HG03442 (cell line): ENCODE results near the gene BSDC1.
"Not testable (repeated sequence)": the region's sequence is repeated elsewhere in the genome, so short reads cannot be mapped to it uniquely, and the experiment has no call there.

ENCODE experiments used
- ATAC-seq: cut with Tn5 transposase; IDR thresholded peaks from one replicate; pipeline ENCODE4 v1.9.1; 2021; ENCODE audit warnings: mild to moderate bottlenecking, moderate library complexity; ENCODE audit not compliant: unreplicated experiment

Gene BSDC1

DNA sequence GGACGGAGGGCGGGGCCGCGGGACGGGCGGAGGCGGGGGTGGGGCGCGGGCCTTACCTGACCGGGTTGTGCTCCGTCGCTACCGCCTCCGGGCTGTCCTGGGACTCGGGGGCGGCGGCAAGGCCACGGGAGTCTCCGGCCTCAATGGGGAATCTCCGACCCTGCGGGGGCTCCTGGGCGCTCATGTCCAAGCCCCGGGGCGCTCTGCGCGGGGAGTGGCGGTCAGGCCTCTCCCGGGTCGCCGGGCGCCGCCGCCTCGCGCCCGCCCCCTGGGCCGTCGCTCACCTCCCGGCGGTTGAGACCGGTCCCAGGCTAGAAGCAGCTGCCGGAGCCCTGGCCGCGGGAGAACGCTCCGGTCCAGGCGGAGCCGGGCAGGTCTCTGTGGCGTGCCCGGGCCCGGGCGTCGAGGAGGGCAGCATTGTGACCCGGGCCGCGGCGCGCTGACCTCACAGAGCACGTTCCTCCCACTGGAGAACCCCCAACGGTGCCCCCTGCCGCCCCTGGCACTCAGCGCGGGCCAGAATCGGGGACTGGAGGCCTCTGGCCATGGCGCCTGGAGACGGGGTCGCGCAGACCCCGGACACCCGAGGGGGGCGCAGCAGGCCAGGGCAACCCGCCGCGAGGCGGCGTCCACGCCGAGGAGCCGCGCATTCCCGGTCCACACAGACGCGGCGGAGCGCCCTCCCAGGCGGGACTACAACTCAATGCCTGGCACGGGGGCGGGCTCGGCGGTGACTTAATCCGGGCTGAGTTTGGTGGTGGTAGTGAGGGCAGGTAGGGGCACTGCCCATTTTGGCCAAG, 32.4 kb downstream of the BSDC1 start:
- ATAC-seq = no peak

DNA sequence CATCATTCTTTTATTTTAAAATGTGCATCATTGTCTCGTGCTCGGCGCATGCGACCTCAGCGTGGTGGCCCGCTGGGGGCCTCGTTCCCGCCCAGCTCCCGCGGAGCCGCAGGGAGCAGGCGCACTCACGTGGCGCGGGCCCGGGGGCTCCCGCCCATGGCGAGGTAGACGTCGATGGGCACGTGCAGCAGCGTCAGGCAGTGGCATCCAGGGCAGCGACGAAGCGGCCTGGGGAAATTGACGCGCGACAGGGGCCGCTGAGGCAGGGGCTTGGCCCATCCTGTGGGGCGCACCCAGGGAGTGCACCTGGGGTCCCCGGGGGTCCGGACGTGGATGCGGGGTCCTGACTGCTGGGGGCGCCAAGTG, 33.0 kb downstream of the BSDC1 start:
- no peak for ATAC-seq

DNA sequence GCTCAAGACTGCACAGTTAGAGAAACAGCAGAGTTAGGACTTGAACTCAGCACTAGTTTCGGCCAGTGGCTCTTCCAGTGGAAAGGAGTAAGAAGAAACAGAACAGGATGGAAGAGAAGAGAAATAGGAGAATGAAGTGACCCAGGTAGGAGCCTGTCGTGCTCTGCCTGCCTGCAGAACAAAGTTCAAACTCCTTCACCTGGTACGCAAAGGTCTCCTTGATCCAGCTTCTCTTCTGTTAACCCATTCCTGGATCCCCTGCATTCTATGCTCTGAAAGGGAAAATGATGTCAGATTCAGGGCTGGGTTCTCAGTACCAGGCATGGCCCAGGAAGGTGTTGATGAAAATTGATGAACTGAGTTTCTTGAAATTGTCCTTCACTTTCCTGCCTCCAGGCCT, 35.8 kb downstream of the BSDC1 start:
- no peak for ATAC-seq

DNA sequence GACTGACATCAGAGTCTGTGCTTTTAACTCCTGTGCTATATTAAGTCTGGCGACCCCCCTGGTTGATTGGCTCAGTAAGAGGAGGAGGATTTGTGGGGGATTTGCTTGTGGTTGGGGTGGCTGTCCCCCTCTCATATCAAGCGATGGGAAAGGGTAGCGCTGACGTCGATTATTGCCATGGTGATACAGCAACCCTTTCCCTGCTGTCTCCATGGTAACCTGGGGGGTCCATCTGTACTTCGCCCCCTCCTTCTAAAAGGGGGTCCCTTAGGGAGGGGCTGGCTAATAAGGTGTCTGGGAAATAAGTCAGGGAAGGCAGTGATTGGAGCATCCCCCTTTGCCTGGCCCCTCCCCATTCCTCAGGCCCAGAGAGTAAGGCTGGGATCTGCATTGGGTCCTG, 36.6 kb downstream of the BSDC1 start:
- no peak for ATAC-seq

DNA sequence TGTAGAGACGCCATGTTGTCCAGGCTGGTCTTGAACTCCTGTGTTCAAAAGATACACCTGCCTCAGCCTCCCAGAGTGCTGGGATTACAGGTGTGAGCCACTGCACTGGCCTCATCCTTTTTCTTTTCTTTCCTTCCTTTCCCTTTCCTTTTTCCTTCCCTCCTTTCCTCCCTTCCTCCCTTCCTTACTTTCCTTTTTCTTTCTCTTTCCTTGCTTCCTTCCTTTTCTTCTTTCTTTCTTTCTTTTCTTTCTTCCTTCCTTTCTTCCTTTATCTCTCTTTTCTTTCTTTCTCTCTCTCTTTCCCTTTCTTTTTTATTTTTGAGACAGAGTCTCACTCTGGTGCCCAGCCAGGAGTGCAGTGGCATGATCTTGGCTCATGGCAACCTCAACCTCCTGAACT, 37.8 kb downstream of the BSDC1 start:
- no peak for ATAC-seq

DNA sequence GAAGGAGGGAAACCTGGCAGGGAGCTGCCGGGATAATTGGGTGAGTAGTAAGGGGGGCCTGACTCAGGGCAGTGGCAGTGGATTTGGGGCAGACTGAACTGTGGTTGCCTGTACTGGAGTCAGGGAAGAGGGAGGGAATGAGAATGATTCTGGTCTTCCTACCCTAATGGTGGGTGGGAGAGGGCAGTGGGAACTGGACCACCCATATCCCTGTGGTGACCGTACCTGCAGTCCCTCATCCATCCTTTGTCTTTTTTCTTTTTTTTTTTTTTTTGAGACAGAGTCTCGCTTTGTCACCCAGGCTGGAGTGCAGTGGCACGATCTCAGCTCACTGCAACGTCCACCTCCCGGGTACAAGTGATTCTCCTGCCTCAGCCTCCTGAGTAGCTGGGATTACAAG, 38.5 kb downstream of the BSDC1 start:
- ATAC-seq = not testable (repeated sequence)

DNA sequence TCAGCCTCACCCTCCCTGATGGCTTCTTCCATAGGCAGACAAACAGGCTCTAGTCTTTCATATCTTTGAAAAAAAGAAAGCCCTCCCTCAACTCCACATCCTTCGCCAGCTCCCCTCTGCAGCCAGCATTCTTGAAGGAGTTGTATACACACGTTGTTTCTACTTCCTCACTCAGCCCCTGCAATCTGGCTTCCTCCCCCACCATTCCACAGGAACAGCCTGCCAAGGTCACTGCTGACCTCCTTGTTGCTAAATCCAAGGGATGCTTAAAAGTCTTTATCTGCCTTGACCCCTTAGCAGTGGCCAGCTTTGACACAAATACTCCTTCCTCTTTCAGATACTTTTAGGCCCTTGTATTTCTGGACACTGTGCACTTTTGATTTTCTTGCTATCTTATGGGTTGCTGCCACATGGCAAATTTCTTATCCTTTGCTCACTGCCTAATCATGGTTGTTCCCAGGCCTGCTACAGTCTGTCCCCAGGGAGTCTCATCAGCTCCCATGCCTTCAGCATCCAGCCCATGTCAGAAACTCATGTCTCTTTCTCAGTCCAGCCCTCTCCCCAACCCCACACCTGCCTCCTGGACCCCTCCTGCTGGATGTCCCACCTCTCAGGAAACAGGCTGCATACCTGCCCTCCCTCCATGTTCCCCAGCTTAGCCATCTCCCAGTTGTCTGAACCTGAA, 40.2 kb downstream of the BSDC1 start:
- ATAC-seq = no peak

DNA sequence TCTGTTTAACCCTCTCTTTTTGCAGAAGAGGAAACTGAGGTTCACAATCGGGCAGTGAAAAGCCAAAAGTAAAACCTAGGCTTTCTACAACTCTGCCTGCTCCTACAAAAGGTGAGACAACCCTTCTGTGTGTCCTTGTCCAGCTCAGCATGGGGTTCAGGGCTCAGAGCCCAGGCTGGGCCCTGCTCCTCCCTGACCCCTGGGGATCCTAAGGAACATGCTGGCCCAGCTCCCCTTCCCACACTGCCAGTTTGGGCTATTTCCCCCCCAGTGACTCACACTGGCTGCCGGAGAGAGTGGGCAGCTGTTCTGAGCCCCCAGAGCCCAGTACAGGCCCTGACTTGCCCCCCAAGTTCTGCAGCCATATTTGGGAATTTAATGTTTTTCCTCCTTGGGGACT, 40.8 kb downstream of the BSDC1 start:
- ATAC-seq = no peak

DNA sequence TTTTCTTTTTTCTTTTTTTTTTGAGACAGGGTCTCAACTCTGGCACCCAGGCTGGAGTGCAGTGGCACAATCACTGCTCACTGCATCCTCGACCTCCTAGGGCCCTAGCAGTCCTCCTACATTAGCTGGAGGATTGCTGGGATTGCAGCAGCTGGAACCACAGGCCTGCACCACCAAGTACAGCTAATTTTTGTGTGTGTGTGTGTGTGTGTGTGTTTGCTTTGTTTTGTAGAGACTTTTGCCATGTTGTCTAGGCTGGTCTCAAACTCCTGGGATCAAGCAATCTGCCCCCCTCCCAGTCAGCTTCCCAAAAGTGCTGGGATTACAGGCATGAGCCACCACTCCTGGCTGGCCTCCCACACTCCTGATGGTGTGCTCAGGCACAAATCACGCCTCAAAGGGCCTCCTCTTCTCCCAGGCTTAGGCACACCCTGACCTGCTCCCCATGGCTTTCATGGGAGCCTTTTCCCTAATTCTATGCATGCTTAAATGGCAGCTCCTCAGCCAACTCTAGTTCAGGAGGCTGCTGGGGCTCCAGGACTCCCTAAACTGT, 41.3 kb downstream of the BSDC1 start:
- ATAC-seq = no peak

DNA sequence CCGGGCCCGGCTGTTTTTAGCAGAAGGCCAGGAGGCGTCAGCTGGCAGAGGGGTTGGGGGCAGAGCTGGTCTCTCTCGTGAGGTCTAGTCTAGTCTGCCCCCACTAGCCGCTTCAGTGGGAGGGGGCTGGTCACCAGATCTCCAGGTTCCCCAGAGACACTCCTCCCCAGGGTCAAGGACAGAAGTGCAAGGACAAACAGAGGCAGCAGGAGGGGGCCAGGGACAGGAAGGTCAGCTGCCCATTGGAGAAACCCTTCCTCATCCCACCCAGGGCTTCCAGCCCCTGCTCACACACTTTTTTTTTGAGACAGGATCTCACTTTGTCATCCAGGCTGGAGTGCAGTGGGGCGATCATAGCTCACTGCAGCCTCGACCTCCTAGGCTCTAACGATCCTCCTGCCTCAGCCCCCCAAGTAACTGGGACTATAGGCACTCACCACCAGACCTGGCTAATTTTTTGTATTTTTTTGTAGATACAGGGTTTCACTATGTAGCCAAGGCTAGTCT, 41.9 kb downstream of the BSDC1 start:
- no peak for ATAC-seq

DNA sequence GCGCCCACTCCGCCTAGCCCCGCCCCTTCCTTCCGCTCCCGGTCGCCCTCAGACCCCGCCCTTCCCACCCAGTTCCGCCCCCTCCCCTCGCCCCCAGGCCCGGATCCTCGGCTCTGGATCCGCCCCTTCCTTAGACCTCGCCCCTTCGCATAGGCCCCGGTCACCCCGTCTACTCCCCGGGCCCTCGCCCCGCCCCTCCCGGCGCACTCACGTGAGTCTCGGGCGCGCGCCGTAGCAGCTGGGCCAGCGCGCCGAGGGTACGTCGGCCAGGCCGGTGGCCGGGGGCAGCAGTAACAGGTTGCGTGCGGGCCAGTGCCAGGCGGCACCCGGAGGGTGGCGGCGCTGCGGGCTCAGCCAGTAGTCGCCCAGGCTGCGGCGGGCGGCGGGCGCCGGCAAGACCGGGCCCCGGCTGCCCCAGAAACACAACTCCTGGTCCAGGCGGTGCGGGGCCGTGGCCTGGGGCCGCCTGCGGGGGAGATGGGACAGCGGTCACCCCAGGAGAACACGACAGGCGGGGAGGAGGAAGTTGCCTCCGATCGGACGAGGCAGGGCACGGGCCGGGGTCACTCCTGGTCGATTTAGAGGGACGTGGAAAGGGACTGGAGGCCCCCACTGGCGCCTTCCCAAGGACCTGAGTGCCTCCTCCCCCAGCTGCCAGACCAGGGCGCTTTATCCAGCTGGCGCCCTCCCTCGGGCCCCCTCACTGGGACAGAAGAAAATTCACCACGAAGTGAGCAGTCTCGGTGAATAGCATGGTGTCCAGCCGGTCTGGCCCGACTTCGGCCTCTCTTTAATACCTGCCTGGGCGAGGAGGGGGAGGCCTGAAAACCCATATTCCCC, 42.6 kb downstream of the BSDC1 start:
- peak; percentile 85 for ATAC-seq

DNA sequence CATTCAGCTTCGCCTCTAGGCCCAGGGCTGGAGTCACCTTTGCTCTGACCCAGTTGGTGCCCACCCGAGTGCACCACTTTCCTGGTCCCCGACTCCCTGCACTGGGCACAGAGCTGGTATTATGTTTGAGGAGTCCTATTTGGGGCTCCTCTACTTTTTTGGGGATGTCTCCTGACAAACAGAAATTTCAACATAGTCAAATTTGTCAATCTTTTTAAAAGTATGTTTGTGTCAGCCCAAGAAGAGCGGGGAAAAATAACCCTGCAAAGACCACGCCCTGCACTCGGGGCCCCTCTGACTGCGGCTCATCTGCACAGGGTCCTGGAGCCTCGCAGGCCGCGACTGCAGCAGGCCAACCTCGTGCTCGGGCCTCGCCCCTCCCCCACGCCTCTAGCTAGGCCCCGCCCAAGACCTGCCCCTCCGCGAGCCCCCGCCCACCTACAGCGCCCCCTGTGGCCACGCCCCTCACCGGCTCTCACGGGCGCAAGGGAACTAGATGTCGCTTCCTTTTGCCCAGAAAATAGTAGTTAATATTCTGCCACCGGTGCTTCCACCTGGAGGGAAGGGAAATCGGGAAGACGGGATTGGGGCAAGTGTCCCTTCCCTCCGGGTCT, 43.3 kb downstream of the BSDC1 start:
- ATAC-seq = peak; percentile 34

DNA sequence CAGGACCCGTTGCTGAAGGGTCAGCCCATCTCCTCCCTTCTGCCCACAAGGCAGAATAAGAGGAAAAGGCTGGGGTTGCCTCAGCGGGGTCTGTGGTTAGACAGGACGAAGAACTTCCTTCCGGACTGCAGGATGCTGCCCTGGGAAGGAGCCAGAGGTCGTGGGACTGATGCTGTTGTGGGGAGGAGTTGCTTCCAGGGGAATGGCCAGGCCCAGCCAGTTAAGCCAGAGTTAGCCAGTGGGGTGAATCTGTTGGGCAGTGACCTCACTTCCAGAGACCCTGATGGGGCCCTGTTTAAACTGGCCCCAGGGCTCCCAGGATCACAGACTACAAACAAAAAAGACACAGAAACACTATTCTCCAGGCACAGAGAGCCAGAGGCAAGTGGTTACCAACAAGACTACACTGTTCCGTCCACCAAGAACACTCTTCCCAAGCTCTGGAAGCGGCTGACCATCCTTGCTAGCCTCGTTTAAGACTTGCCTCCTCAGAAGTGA, 45.0 kb downstream of the BSDC1 start:
- no peak for ATAC-seq

DNA sequence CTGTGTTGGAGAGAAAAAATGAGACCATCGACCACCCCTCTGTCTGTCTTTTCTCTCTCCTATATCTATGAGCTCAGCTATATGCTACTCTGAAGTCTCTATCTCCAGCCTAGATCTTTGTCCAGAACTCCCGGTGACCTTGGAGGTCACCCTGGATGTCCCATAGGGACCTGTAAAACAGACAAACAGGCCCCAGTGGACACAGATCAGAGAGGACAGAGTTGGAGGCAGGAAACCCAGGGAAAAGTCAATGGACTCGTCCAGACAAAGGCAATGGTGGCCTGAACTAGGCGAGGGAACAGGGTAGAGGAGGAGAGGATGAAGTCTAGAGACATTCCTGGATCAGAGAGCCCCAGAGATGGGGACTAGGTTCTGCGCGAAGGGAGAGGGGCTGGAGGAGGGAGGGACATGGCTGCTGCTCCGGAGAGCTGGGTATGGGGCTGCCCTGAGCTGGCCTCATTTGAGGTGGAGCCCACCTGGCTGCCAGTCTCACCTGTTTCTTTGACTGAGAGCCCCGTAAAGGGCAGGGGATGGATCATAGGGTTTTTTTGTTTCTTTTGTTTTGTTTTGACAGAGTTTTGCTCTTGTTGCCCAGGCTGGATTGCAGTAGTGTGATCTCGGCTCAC, 47.6 kb downstream of the BSDC1 start:
- no peak for ATAC-seq

DNA sequence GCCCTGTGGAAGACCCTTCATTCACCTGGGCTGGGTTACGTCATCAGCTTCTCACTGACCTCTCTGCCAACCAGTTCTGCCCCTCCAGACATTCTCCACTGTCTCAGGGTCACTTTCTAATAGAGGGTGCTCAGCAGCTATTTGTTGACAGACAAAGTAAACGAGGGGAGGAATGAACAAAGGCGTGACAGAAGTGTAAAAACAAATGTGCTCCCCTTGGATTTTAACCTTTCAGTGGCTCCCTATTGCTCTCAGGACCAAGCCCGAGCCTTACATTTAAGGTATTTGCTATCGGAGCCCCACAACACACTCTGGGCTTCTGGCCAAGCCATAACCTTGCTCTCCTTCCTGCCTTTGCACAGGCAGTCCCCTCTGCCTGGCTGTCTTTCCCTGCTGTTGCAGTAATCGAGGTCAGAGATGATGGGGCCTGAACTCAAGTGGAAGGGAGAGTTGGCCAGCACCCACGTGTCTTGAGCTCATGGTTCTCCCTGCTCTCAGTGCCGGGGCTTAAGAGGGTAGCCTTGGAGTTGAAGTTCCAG, 48.9 kb downstream of the BSDC1 start:
- ATAC-seq = no peak

DNA sequence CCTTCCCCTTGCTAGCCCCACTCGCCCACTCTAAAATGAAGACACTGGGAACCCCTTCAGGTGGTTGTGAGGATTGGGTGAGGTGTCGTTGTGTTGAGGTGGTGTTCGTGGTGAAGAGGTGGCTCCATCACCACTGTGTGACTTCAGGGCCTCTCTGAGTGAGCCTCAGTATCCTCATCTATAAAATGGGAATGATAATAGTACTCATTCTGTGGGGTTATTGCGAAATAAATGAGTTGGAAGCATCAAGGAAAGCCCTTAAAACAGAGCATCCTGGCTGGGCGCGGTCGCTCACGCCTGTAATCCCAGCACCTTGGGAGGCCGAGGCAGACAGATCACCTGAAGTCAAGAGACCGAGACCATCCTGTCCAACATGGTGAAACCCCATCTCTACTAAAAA, 51.5 kb downstream of the BSDC1 start:
- no peak for ATAC-seq

DNA sequence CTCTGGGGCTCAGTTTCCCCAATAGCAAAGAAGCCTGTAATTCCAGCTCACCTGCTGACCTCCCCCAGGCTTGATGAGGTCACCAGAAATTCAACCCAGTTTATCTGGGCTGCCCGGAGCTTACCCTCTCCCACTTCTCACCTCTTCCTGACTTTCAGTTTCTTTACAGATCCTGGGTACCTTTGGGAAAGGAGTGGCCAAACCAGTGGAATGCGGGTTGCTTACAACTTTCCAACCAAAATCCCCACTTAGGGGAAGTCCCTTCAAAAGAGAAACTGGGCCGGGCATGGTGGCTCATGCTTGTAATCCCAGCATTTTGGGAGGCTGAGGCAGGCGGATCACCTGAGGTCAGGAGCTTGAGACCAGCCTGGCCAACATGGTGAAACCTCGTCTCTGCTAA, 52.3 kb downstream of the BSDC1 start:
- ATAC-seq = no peak

DNA sequence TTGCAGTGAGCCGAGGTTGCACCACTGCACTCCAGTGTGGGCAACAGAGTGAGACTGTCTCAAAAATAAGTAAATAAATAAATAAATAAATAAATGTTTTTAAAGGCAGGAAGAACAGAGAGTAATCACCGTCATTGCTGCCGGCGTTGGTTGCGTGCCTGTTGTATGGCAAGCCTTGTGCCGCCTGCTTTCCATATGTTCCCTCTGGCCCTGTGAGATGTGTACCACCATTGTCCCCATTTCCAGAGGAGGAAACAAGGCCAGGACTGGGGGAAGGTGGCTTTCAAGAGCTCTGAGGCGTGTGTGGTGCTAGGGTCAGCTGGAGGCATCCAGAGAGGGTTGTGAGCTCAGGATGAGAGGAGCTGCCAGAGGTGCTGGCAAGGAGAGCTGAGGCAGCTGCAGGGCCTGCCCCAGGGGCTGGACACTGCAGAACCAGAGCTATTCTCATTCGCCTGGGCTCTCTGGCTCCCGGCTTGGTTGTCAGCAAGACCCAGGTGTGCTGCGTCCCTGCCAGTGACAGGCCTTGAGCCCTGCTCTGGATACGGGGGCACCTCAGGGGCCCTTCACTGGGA, 53.0 kb downstream of the BSDC1 start:
- no peak for ATAC-seq

DNA sequence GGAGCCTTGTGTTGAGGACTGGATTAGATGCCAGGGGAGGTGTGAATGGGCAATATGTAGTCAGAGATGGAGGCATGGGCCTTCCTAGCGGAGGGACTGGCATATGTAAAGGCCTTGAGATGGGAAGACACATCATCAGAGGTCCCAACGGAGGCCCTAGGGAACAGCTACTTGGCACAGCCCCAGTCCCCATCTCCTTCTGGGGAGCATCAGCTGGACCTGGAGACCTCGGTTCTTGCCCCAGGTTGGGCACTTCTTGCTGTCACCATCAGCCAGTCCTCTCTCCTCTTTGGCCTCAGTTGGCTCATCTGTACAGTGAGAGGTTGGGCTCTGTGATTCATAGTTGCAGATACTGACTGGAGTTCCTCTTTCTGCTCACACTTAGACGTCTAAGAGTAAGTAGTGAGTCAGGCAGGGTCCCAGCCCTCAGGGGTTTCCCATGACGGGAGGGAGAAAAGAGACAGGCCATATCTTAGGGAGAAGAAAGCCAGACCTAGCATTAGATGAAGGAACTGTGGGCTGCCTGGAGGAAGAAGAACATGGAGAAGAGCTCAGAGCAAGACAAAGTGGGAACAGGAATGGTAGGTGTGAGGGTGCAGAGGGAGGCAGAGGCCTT, 54.8 kb downstream of the BSDC1 start:
- ATAC-seq = no peak
